GM12874 (cell line): ENCODE measurements around the gene TEKTIP1.

Source experiments
- CTCF ChIP-seq: IDR thresholded peaks from 2 replicates; pipeline ENCODE4 v1.5.1; 2011; ENCODE audit warnings: low read depth, mild to moderate bottlenecking, control low read depth, low read length, moderate library complexity; ENCODE audit not compliant: insufficient read depth

The TEKTIP1 gene

GRCh38 chr19:3522421-3523360 is 16.3 kb upstream of the TEKTIP1 start:
- no peak for TF ChIP-seq CTCF

- TF ChIP-seq CTCF = no peak
Observed at GRCh38 chr19:3523361-3524077, 15.5 kb upstream of the TEKTIP1 start.

DNA sequence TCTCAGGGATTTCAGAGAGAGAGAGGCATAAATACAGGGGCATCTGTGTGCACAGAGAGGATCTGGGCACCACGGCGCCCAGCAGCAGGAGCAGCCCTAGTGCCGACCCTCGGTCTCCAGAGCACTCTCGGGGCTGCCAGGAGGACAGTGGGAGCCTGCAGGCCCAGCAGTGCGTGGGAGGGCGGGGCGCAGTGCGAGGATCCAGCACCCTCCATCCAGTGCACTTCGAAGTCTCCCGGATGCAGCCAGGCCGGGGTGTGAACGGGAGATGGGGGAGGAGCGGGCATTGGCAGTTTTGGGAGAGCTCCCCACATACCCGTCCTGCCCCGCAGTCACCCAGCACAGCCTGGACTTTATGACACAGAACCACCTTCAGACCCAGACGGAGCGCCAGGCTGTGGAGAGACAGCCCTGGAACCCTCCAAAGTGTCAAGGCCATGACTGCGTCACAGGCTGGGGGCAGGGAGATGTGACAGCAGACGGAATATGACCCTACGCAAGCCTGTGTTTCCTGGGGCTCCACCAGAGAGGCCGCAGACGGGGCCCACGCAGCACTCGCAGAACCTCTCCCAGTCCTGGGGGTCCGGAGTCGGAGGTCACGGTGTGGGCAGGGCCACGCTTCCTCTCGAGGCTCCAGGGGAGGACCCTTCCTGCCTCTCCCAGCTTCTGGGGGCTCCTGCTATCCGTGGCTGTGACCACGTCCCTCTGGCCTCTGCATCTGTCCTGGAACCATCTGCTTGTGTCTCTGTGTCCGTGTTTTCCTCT is 14.7 kb upstream of the TEKTIP1 start:
- no peak for TF ChIP-seq CTCF

DNA sequence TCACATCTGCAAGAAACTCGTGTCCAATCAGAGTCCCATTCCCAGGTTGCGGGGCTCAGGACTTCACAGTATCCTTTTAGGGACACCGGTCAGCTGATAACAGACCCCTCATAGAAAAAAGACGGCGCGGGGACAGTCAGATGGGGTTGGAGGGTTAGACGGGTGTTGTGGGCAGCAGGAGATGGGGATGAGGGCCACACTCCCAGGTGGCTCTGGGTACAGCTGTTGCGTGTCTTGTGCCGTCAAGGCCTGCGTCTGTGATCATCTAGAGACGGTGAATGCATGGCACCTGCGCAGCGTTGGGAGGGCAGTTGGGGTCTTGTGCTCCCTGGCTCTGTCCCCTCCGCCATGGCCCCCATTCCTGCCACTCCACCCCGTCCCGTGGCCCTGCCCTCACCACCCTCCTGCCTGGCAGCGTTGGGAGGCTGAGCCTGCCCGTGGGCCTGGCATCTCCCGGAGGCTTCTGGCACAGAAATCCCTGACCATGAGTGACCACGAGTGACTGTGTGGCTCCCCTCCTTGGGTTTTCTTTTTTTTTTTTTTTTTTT is 14.0 kb upstream of the TEKTIP1 start:
- TF ChIP-seq CTCF = no peak

- peak; percentile 14; the same call in 1 of the 2 replicates for TF ChIP-seq CTCF
Observed at GRCh38 chr19:3526507-3527237, 12.3 kb upstream of the TEKTIP1 start.

GRCh38 chr19:3527238-3527910 is 11.6 kb upstream of the TEKTIP1 start:
- no peak for TF ChIP-seq CTCF
